ENCODE measurements around the gene CFAP299. TPM values are rescaled to one million over a fixed set of nuclear protein-coding genes. Genes with fewer than 3 reads are reported as not detected.

CFAP299 gene
- total and polyA plus RNA-seq, 2 of the 13 experiments (the other 11 are each of a cell fraction or from before 2014, with no cell fraction given), result not detected

DNA sequence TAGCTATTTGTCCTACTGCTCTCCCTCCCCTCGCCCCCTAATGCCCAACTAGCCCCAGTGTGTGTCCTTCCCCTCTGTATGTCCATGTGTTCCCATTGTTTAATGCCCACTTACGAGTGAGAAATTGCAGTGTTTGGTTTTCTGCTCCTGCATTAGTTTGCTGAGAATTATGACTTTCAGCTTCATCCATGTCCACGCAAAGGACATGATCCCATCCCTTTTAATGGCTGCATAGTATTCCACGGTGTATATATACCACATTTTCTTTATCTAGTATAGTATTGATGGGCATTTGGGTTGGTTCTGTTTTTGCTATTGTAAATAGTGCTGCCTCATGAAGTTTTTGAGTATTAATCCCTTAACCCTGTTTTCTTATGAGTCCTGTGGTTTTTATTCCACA lies 33.6 kb upstream of the CFAP299 start:
- H3K4me1 ChIP-seq (ENCODE audit: insufficient read depth, low read length), result no peaks in the 10 kb centered on the region
- CTCF ChIA-PET (ENCODE audit: low intra/inter-chr PET ratio, low total read pairs), result no interaction called here
- no peak overlapping the region for H3K27ac ChIP-seq (ENCODE audit: extremely low read length, insufficient read depth, low read length)
- H3K4me3 ChIP-seq (replicated peaks in 1 of 3; ENCODE audit: insufficient read depth in 1 of 3, low read depth in 2 of 3, low read length in 3 of 3), result no peak overlapping the region
- BruUV-seq (replicated peaks), result no TSS peak
- intact Hi-C loops (cut with micrococcal nuclease; ENCODE audit: unreplicated experiment), result no loop called here
- no peaks in the 10 kb centered on the region for H4K20me1 ChIP-seq (ENCODE audit: insufficient read depth, low read length)
- POLR2A ChIA-PET, result no interaction called here
- no peak for DNase-seq (ENCODE audit: low spot score)
- H3K27me3 ChIP-seq (ENCODE audit: control insufficient read depth in 1 of 2, insufficient read depth in 2 of 2, low read length in 2 of 2), result no peaks in the 10 kb centered on the region
- no peak for TF ChIP-seq NFE2L1 (CRISPR knock-in tag; IDR thresholded peaks at IDR 0.05; ENCODE audit: borderline replicate concordance)
- TF ChIP-seq, protein P1, sequence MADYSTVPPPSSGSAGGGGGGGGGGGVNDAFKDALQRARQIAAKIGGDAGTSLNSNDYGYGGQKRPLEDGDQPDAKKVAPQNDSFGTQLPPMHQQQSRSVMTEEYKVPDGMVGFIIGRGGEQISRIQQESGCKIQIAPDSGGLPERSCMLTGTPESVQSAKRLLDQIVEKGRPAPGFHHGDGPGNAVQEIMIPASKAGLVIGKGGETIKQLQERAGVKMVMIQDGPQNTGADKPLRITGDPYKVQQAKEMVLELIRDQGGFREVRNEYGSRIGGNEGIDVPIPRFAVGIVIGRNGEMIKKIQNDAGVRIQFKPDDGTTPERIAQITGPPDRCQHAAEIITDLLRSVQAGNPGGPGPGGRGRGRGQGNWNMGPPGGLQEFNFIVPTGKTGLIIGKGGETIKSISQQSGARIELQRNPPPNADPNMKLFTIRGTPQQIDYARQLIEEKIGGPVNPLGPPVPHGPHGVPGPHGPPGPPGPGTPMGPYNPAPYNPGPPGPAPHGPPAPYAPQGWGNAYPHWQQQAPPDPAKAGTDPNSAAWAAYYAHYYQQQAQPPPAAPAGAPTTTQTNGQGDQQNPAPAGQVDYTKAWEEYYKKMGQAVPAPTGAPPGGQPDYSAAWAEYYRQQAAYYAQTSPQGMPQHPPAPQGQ (CRISPR knock-in tag; IDR thresholded peaks at IDR 0.05; ENCODE audit: borderline replicate concordance), result no peak
- no peaks in the 10 kb centered on the region for H3K79me2 ChIP-seq (ENCODE audit: insufficient read depth, low read length)
- in situ Hi-C loops (cut with HindIII; ENCODE audit: extremely low pct_ligation_motif_present, low pct_unique_long_range_greater_than_20kb), result no loop called here
- FAIRE-seq, result no peak
- 2% methylated on average over 4 of the region's 4 CpGs for WGBS (ENCODE audit: low lambda C conversion rate)
- no peak for ATAC-seq
- no peak overlapping the region for H3K9ac ChIP-seq (ENCODE audit: insufficient read depth, low read depth, low read length)
- no peaks in the 10 kb centered on the region for H3K36me3 ChIP-seq (replicated peaks in 1 of 2; ENCODE audit: control insufficient read depth in 1 of 2, insufficient read depth in 2 of 2, low read length in 2 of 2)
- H2AFZ ChIP-seq (ENCODE audit: low read length), result no peak overlapping the region
- H3K4me2 ChIP-seq (ENCODE audit: low read depth, low read length), result no peak overlapping the region
- no peaks in the 10 kb centered on the region for H3K9me3 ChIP-seq (ENCODE audit: low read length)

DNA sequence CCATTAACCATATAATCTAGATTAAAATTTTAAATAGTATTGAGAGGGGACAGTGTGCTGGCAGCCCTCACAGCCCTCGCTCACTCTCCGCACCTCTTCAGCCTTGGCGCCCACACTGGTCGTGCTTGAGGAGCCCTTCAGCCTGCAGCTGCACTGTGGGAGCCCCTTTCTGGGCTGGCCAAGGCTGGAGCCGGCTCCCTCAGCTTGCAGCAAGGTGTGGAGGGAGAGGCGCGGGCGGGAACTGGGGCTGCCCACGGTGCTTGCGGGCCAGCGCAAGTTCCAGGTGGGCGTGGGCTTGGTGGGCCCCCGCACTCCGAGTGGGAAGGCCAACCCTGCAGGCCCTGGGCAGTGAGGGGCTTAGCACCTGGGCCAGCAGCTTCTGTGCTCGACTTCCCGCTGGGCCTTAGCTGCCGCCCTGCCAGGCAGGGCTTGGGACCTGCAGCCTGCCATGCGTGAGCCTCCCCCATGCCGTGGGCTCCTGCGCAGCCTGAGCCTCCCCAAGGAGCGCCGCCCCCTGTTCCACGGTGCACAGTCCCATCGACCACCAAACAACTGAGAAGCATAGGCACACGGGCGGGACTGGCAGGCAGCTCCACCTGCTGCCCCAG lies 32.8 kb upstream of the CFAP299 start:
- 45% methylated on average over 4 of the region's 26 CpGs for WGBS (ENCODE audit: low lambda C conversion rate)
- H3K4me1 ChIP-seq (ENCODE audit: insufficient read depth, low read length), result no peaks in the 10 kb centered on the region
- H3K36me3 ChIP-seq (replicated peaks in 1 of 2; ENCODE audit: control insufficient read depth in 1 of 2, insufficient read depth in 2 of 2, low read length in 2 of 2), result no peaks in the 10 kb centered on the region
- intact Hi-C loops (cut with micrococcal nuclease; ENCODE audit: unreplicated experiment) (no loop called here), in situ Hi-C loops (cut with HindIII; ENCODE audit: extremely low pct_ligation_motif_present, low pct_unique_long_range_greater_than_20kb) (no loop called here)
- no peak overlapping the region for H2AFZ ChIP-seq (ENCODE audit: low read length)
- no peak overlapping the region for H3K4me3 ChIP-seq (replicated peaks in 1 of 3; ENCODE audit: insufficient read depth in 1 of 3, low read depth in 2 of 3, low read length in 3 of 3)
- no peaks in the 10 kb centered on the region for H4K20me1 ChIP-seq (ENCODE audit: insufficient read depth, low read length)
- no peaks in the 10 kb centered on the region for H3K27me3 ChIP-seq (ENCODE audit: control insufficient read depth in 1 of 2, insufficient read depth in 2 of 2, low read length in 2 of 2)
- H3K9ac ChIP-seq (ENCODE audit: insufficient read depth, low read depth, low read length), result no peak overlapping the region
- H3K4me2 ChIP-seq (ENCODE audit: low read depth, low read length), result no peak overlapping the region
- no peak overlapping the region for H3K27ac ChIP-seq (ENCODE audit: extremely low read length, insufficient read depth, low read length)
- no peaks in the 10 kb centered on the region for H3K9me3 ChIP-seq (ENCODE audit: low read length)
- POLR2A ChIA-PET, result no interaction called here
- DNase-seq (ENCODE audit: low spot score) (no peak), FAIRE-seq (no peak), ATAC-seq (no peak)
- no TSS peak for BruUV-seq (replicated peaks)
- CTCF ChIA-PET (ENCODE audit: low intra/inter-chr PET ratio, low total read pairs), result no interaction called here
- H3K79me2 ChIP-seq (ENCODE audit: insufficient read depth, low read length), result no peaks in the 10 kb centered on the region
- TF ChIP-seq ZNF7 (CRISPR knock-in tag; IDR thresholded peaks at IDR 0.05), result no peak
- no peak for TF ChIP-seq NCOA2 (CRISPR knock-in tag; IDR thresholded peaks at IDR 0.05)
- no peak for TF ChIP-seq ZNF749 (CRISPR knock-in tag; IDR thresholded peaks at IDR 0.05; ENCODE audit: borderline replicate concordance)
- TF ChIP-seq, protein P2, sequence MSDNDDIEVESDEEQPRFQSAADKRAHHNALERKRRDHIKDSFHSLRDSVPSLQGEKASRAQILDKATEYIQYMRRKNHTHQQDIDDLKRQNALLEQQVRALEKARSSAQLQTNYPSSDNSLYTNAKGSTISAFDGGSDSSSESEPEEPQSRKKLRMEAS (IDR thresholded peaks at IDR 0.05), result no peak
- no peak for TF ChIP-seq HNRNPLL (IDR thresholded peaks at IDR 0.05; ENCODE audit: low read depth, low read length, poor library complexity, severe bottlenecking)
- TF ChIP-seq ZKSCAN8 (CRISPR knock-in tag; IDR thresholded peaks at IDR 0.05; ENCODE audit: borderline replicate concordance), result no peak
- TF ChIP-seq SSRP1 (CRISPR knock-in tag; IDR thresholded peaks at IDR 0.05), result no peak
- no peak for TF ChIP-seq XBP1 (CRISPR knock-in tag; IDR thresholded peaks at IDR 0.05)
- no peak for TF ChIP-seq ZNF232 (CRISPR knock-in tag; IDR thresholded peaks at IDR 0.05; ENCODE audit: borderline replicate concordance)
- no peak for TF ChIP-seq PPARG (CRISPR knock-in tag; conservative IDR thresholded peaks at IDR 0.05)
- no peak for TF ChIP-seq HMGA1 (CRISPR knock-in tag; conservative IDR thresholded peaks at IDR 0.05)
- TF ChIP-seq KDM5B (CRISPR knock-in tag; IDR thresholded peaks at IDR 0.05; ENCODE audit: borderline replicate concordance), result no peak
- TF ChIP-seq CC2D1A (CRISPR knock-in tag; IDR thresholded peaks at IDR 0.05), result no peak
- TF ChIP-seq ZNF564 (CRISPR knock-in tag; IDR thresholded peaks at IDR 0.05), result no peak
- no peak for TF ChIP-seq SNRNP70 (IDR thresholded peaks at IDR 0.05; ENCODE audit: low read depth, low read length)
- TF ChIP-seq, protein P3, sequence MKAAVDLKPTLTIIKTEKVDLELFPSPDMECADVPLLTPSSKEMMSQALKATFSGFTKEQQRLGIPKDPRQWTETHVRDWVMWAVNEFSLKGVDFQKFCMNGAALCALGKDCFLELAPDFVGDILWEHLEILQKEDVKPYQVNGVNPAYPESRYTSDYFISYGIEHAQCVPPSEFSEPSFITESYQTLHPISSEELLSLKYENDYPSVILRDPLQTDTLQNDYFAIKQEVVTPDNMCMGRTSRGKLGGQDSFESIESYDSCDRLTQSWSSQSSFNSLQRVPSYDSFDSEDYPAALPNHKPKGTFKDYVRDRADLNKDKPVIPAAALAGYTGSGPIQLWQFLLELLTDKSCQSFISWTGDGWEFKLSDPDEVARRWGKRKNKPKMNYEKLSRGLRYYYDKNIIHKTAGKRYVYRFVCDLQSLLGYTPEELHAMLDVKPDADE (CRISPR knock-in tag; IDR thresholded peaks at IDR 0.05), result no peak

All from HepG2 (cell line).